ENCODE data around the gene LZTR1.
"Not testable (repeated sequence)": the region's sequence is repeated elsewhere in the genome, so short reads cannot be mapped to it uniquely, and the experiment has no call there.

The LZTR1 gene

DNA sequence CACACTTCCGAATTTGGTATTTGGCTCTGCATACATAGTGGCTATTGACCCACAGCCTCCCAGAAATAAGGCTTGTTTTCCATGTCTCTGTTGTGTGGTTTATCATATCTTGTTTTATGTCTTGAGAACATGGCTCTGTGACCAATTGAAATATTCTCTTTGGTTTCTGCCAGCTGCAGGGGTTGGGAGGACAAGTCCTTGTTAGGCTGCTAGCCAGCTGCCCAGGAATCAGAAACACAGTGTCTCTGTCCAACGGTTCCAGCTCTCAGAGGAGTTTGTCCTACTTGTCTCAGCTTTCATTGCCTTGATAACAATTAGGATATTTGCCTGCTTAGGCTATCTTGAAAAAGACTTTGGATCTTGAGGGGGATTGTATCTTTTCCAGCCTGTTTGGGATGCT, 56.3 kb downstream of the LZTR1 start:
- peak overlapping the region in 1 of 2 experiments; percentile 10 for H3K4me3 ChIP-seq (ENCODE audit: insufficient read depth in 1 of 2, low read depth in 1 of 2, low read length in 2 of 2)
- H3K27me3 ChIP-seq (ENCODE audit: control insufficient read depth in 1 of 2, insufficient read depth in 1 of 2, low read length in 2 of 2) = no peaks in the 10 kb centered on the region
- H2BK5ac ChIP-seq (ENCODE audit: low read depth, low read length, poor library complexity, severe bottlenecking) = no peak overlapping the region
- no peaks in the 10 kb centered on the region for H3K79me1 ChIP-seq (replicated peaks; ENCODE audit: low read length, poor library complexity, severe bottlenecking)
- peak overlapping the region; percentile 32 for H3K9ac ChIP-seq (ENCODE audit: low read length)
- no peak overlapping the region for H2BK120ac ChIP-seq (ENCODE audit: low read depth, low read length)
- peak overlapping the region; percentile 13 for H4K8ac ChIP-seq (ENCODE audit: low read length)
- no peak overlapping the region for H3K14ac ChIP-seq (ENCODE audit: low read length in 2 of 2)
- H2BK15ac ChIP-seq (ENCODE audit: low read depth, poor library complexity, severe bottlenecking) = no peak overlapping the region
- peak; percentile 57 for DNase-seq
- no peaks in the 10 kb centered on the region for H3K36me3 ChIP-seq (ENCODE audit: control insufficient read depth in 1 of 2, insufficient read depth in 2 of 2, low read depth in 1 of 2, low read length in 2 of 2)
- H2AK5ac ChIP-seq (ENCODE audit: low read length, severe bottlenecking) = peak overlapping the region; percentile 95
- H3K4ac ChIP-seq (ENCODE audit: low read depth in 1 of 2, low read length in 2 of 2) = no peak overlapping the region
- WGBS = 88% methylated on average over 2 of the region's 2 CpGs
- H4K91ac ChIP-seq (ENCODE audit: low read length) = no peak overlapping the region
- peaks cover 21% of the 10 kb centered on the region for H3K4me1 ChIP-seq (ENCODE audit: control insufficient read depth, insufficient read depth, low read depth, low read length)
- peak overlapping the region; percentile 90 for H3K27ac ChIP-seq (ENCODE audit: low read length, poor library complexity, severe bottlenecking)
- H3K4me2 ChIP-seq (ENCODE audit: low read length, poor library complexity, severe bottlenecking) = no peak overlapping the region
- no peak overlapping the region for H2AFZ ChIP-seq (ENCODE audit: low read depth, low read length)
- no peak overlapping the region for H3K23ac ChIP-seq (ENCODE audit: low read length in 2 of 2)
- peak overlapping the region; percentile 28 to 85 for H3K18ac ChIP-seq (ENCODE audit: low read depth in 1 of 2, low read length in 2 of 2)
- no peak overlapping the region for H2BK12ac ChIP-seq (ENCODE audit: low read length in 2 of 2)
- no peaks in the 10 kb centered on the region for H3K9me3 ChIP-seq (ENCODE audit: control insufficient read depth, low read length)

GRCh38 chr22:21039158-21039557, 57.1 kb downstream of the LZTR1 start:
- H3K27me3 ChIP-seq (ENCODE audit: control insufficient read depth in 1 of 2, insufficient read depth in 1 of 2, low read length in 2 of 2); H2BK15ac ChIP-seq (ENCODE audit: low read depth, poor library complexity, severe bottlenecking); H4K8ac ChIP-seq (ENCODE audit: low read length); H2BK12ac ChIP-seq (ENCODE audit: low read length in 2 of 2); H3K4me2 ChIP-seq (ENCODE audit: low read length, poor library complexity, severe bottlenecking); H4K91ac ChIP-seq (ENCODE audit: low read length); H3K23ac ChIP-seq (ENCODE audit: low read length in 2 of 2); H3K27ac ChIP-seq (ENCODE audit: low read length, poor library complexity, severe bottlenecking); DNase-seq; H2BK5ac ChIP-seq (ENCODE audit: low read depth, low read length, poor library complexity, severe bottlenecking); H3K14ac ChIP-seq (ENCODE audit: low read length in 2 of 2); H3K79me1 ChIP-seq (replicated peaks; ENCODE audit: low read length, poor library complexity, severe bottlenecking); H2AFZ ChIP-seq (ENCODE audit: low read depth, low read length); H3K9ac ChIP-seq (ENCODE audit: low read length); H3K4me3 ChIP-seq (ENCODE audit: insufficient read depth in 1 of 2, low read depth in 1 of 2, low read length in 2 of 2); H3K36me3 ChIP-seq (ENCODE audit: control insufficient read depth in 1 of 2, insufficient read depth in 2 of 2, low read depth in 1 of 2, low read length in 2 of 2); H3K4ac ChIP-seq (ENCODE audit: low read depth in 1 of 2, low read length in 2 of 2); H3K18ac ChIP-seq (ENCODE audit: low read depth in 1 of 2, low read length in 2 of 2); H3K9me3 ChIP-seq (ENCODE audit: control insufficient read depth, low read length): not testable (repeated sequence)
- H3K4me1 ChIP-seq (ENCODE audit: control insufficient read depth, insufficient read depth, low read depth, low read length) = peaks cover 25% of the 10 kb centered on the region
- peak overlapping the region; percentile 59 for H2AK5ac ChIP-seq (ENCODE audit: low read length, severe bottlenecking)
- WGBS = 100% methylated on average over 3 of the region's 5 CpGs
- H2BK120ac ChIP-seq (ENCODE audit: low read depth, low read length) = peak overlapping the region; percentile 58

- Histone ChIP-seq H2BK15ac (ENCODE audit: low read depth, poor library complexity, severe bottlenecking) (peak overlapping the region; percentile 62), H4K8ac (ENCODE audit: low read length) (no peak overlapping the region), H3K27ac (ENCODE audit: low read length, poor library complexity, severe bottlenecking) (peak overlapping the region; percentile 62), H3K14ac (ENCODE audit: low read length in 2 of 2) (no peak overlapping the region), H2BK120ac (ENCODE audit: low read depth, low read length) (no peak overlapping the region), H3K23ac (ENCODE audit: low read length in 2 of 2) (no peak overlapping the region), H3K27me3 (ENCODE audit: control insufficient read depth in 1 of 2, insufficient read depth in 1 of 2, low read length in 2 of 2) (no peaks in the 10 kb centered on the region), H3K9ac (ENCODE audit: low read length) (no peak overlapping the region), H4K91ac (ENCODE audit: low read length) (no peak overlapping the region), H2BK5ac (ENCODE audit: low read depth, low read length, poor library complexity, severe bottlenecking) (no peak overlapping the region), H3K4me1 (ENCODE audit: control insufficient read depth, insufficient read depth, low read depth, low read length) (peaks cover 39% of the 10 kb centered on the region), H2BK12ac (ENCODE audit: low read length in 2 of 2) (no peak overlapping the region), H2AK5ac (ENCODE audit: low read length, severe bottlenecking) (peak overlapping the region; percentile 45), H2AFZ (ENCODE audit: low read depth, low read length) (no peak overlapping the region), H3K4ac (ENCODE audit: low read depth in 1 of 2, low read length in 2 of 2) (no peak overlapping the region), H3K18ac (ENCODE audit: low read depth in 1 of 2, low read length in 2 of 2) (peak overlapping the region in 1 of 2 experiments; percentile 41), H3K9me3 (ENCODE audit: control insufficient read depth, low read length) (no peaks in the 10 kb centered on the region), H3K4me2 (ENCODE audit: low read length, poor library complexity, severe bottlenecking) (no peak overlapping the region), H3K79me1 (replicated peaks; ENCODE audit: low read length, poor library complexity, severe bottlenecking) (no peaks in the 10 kb centered on the region), H3K36me3 (ENCODE audit: control insufficient read depth in 1 of 2, insufficient read depth in 2 of 2, low read depth in 1 of 2, low read length in 2 of 2) (no peaks in the 10 kb centered on the region), H3K4me3 (ENCODE audit: insufficient read depth in 1 of 2, low read depth in 1 of 2, low read length in 2 of 2) (no peak overlapping the region)
- 72% methylated on average over 4 of the region's 4 CpGs for WGBS
- peak; percentile 17 for DNase-seq
These were observed 59.8 kb downstream of the LZTR1 start for GRCh38 chr22:21041937-21042336.

DNA sequence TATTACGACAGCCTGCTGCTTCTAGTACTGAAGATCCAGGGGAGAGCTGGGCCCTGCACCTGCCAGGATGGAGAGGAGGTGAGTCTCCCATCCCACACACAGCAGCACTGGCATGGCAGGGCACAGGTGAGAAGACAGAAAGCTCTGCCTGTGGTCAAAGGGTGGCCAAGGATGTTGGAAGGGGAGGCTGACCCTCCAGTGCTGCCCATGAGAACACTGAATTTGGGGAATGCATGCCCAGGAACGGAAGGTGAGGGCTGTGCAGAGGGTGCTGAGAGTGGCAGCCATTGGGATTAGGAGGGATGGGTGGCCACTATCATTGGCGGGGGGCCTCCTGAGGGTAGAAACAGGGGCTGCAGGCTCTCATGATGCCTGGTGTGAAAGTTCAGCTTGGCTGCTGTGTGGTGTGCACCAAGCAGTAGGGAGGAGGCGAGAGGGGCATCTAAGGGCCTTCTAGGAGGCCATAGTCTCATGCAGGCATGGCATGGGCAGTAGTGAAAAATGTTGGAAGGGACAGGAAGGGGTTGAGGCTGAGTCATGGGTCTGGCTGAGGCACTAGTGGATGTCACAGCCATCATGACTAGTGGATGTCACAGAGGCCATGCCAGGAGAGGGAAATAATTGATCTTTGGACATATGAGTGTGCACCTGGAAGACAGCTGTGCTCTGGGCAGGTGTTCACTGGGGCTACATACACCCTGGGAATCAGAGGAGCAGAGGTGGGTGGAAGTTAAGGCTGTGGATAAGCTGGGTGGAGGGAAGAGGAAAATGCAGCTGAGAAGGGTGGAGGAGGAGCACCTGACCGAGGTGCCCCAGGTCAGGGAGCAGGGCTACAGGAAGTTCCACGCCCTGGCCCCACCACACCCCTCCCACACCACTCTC, 61.1 kb downstream of the LZTR1 start:
- Histone ChIP-seq H3K27ac (ENCODE audit: low read length, poor library complexity, severe bottlenecking) (no peak overlapping the region), H2BK15ac (ENCODE audit: low read depth, poor library complexity, severe bottlenecking) (peak overlapping the region; percentile 65), H3K23ac (ENCODE audit: low read length in 2 of 2) (no peak overlapping the region), H2AFZ (ENCODE audit: low read depth, low read length) (no peak overlapping the region), H3K4me1 (ENCODE audit: control insufficient read depth, insufficient read depth, low read depth, low read length) (peaks cover 34% of the 10 kb centered on the region), H3K9me3 (ENCODE audit: control insufficient read depth, low read length) (no peaks in the 10 kb centered on the region), H3K4me2 (ENCODE audit: low read length, poor library complexity, severe bottlenecking) (no peak overlapping the region), H3K36me3 (ENCODE audit: control insufficient read depth in 1 of 2, insufficient read depth in 2 of 2, low read depth in 1 of 2, low read length in 2 of 2) (no peaks in the 10 kb centered on the region), H3K18ac (ENCODE audit: low read depth in 1 of 2, low read length in 2 of 2) (peak overlapping the region in 1 of 2 experiments; percentile 25), H3K4ac (ENCODE audit: low read depth in 1 of 2, low read length in 2 of 2) (no peak overlapping the region), H3K14ac (ENCODE audit: low read length in 2 of 2) (no peak overlapping the region), H2BK120ac (ENCODE audit: low read depth, low read length) (no peak overlapping the region), H2AK5ac (ENCODE audit: low read length, severe bottlenecking) (peak overlapping the region; percentile 31), H4K91ac (ENCODE audit: low read length) (no peak overlapping the region), H2BK12ac (ENCODE audit: low read length in 2 of 2) (no peak overlapping the region), H3K27me3 (ENCODE audit: control insufficient read depth in 1 of 2, insufficient read depth in 1 of 2, low read length in 2 of 2) (peaks cover 0 to 5% of the 10 kb centered on the region in 2 experiments), H3K79me1 (replicated peaks; ENCODE audit: low read length, poor library complexity, severe bottlenecking) (no peaks in the 10 kb centered on the region), H3K9ac (ENCODE audit: low read length) (no peak overlapping the region), H3K4me3 (ENCODE audit: insufficient read depth in 1 of 2, low read depth in 1 of 2, low read length in 2 of 2) (no peak overlapping the region), H4K8ac (ENCODE audit: low read length) (peak overlapping the region; percentile 75), H2BK5ac (ENCODE audit: low read depth, low read length, poor library complexity, severe bottlenecking) (no peak overlapping the region)
- peak; percentile 16 for DNase-seq
- 92% methylated on average over 5 of the region's 6 CpGs for WGBS
